ENCODE data around the gene LEF1. TPM values are rescaled to one million over a fixed set of nuclear protein-coding genes. Genes with fewer than 3 reads are reported as not detected.

The LEF1 gene
- total RNA-seq, 1 experiment from 2014 or later = 0.79 TPM

DNA sequence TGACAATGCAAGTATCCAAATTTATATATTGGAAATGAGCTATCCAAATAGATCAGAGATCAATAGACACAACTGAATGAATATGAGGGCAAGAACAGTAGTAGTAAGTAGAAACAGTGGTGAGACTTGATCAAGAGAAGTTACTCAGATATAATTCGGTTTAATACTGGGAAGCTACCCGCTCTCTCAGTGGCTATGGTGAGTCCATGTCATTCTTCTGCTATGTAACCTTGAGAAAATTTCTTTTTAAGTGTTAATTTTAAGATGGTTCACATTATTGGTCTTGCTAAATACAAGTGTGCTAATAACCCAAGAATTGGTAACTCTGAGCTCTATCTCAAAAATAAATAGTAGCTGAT lies 53.6 kb downstream of the LEF1 start:
- Histone ChIP-seq H3K4me2 (ENCODE audit: low read length) (no peak overlapping the region), H3K4me3 (replicated peaks in 1 of 2; ENCODE audit: low read depth in 1 of 2, low read length in 2 of 2) (no peak overlapping the region), H4K20me1 (ENCODE audit: insufficient read depth) (no peaks in the 10 kb centered on the region), H3K4me1 (ENCODE audit: control insufficient read depth in 1 of 2, insufficient read depth in 2 of 2, low read length in 2 of 2) (peaks cover 17 to 26% of the 10 kb centered on the region in 2 experiments), H3K27me3 (ENCODE audit: insufficient read depth, low read length) (no peaks in the 10 kb centered on the region), H2AFZ (ENCODE audit: low read depth, low read length, poor library complexity, severe bottlenecking) (no peak overlapping the region), H3K9ac (ENCODE audit: low read length) (no peak overlapping the region), H3K9me3 (ENCODE audit: control insufficient read depth in 1 of 2, insufficient read depth in 1 of 2, low read depth in 1 of 2, low read length in 2 of 2) (no peaks in the 10 kb centered on the region), H3K79me2 (ENCODE audit: insufficient read depth, low read length) (no peaks in the 10 kb centered on the region), H3K36me3 (ENCODE audit: control insufficient read depth in 1 of 2, insufficient read depth in 2 of 2, low read length in 2 of 2) (no peaks in the 10 kb centered on the region), H3K27ac (ENCODE audit: low read depth, low read length) (no peak overlapping the region), H3K9me2 (ENCODE audit: insufficient read depth) (no peaks in the 10 kb centered on the region)
- RAD21 ChIA-PET (ENCODE audit: low non-redundant PET in 1 of 2, low total read pairs in 2 of 2, uncharacterized antibody in 2 of 2, unreplicated experiment in 2 of 2) = no interaction called here
- no TSS peak for BruUV-seq (replicated peaks)
- CTCF ChIA-PET = no interaction called here
- no peak for DNase-seq (ENCODE audit: low read depth, low spot score)
- ATAC-seq = no peak
- POLR2A ChIA-PET = no interaction called here
- TF ChIP-seq POLR2A (IDR thresholded peaks at IDR 0.05; ENCODE audit: borderline replicate concordance, extremely low read depth, insufficient read depth, insufficient read length) (no peak), CBX3 (IDR thresholded peaks at IDR 0.05; ENCODE audit: low read depth) (no peak), SIN3A (IDR thresholded peaks at IDR 0.05; ENCODE audit: low read depth) (no peak)
- intact Hi-C loops (cut with micrococcal nuclease) = no loop called here

DNA sequence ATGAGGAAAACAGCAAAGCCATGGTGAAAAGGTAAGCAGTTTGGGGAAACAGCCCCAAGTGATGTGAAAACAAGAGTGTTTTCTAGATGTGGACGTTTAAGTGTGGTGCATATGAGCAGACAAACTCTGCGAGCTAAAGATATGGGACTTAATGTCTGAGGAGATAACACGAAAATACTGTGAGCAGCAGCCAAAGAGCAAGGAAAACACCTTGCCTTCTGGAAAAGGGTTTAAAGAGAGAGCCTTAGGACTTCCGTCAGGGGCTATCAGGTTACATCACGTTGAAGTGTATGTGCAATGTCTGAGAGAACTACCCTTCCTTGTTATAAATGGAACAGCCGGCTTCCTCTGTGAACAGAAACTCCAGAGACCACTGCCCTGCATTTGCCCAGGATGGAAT lies 54.2 kb downstream of the LEF1 start:
- Histone ChIP-seq H2AFZ (ENCODE audit: low read depth, low read length, poor library complexity, severe bottlenecking) (no peak overlapping the region), H3K4me3 (replicated peaks in 1 of 2; ENCODE audit: low read depth in 1 of 2, low read length in 2 of 2) (no peak overlapping the region), H3K4me1 (ENCODE audit: control insufficient read depth in 1 of 2, insufficient read depth in 2 of 2, low read length in 2 of 2) (peaks cover 17 to 26% of the 10 kb centered on the region in 2 experiments), H3K27me3 (ENCODE audit: insufficient read depth, low read length) (no peaks in the 10 kb centered on the region; the same call in 1 of the 2 replicates), H3K9me3 (ENCODE audit: control insufficient read depth in 1 of 2, insufficient read depth in 1 of 2, low read depth in 1 of 2, low read length in 2 of 2) (no peaks in the 10 kb centered on the region), H3K9me2 (ENCODE audit: insufficient read depth) (no peaks in the 10 kb centered on the region), H4K20me1 (ENCODE audit: insufficient read depth) (no peaks in the 10 kb centered on the region), H3K27ac (ENCODE audit: low read depth, low read length) (no peak overlapping the region), H3K9ac (ENCODE audit: low read length) (no peak overlapping the region), H3K36me3 (ENCODE audit: control insufficient read depth in 1 of 2, insufficient read depth in 2 of 2, low read length in 2 of 2) (no peaks in the 10 kb centered on the region), H3K4me2 (ENCODE audit: low read length) (no peak overlapping the region), H3K79me2 (ENCODE audit: insufficient read depth, low read length) (no peaks in the 10 kb centered on the region)
- RAD21 ChIA-PET (ENCODE audit: low non-redundant PET in 1 of 2, low total read pairs in 2 of 2, uncharacterized antibody in 2 of 2, unreplicated experiment in 2 of 2) = no interaction called here
- BruUV-seq (replicated peaks) = no TSS peak
- ATAC-seq = no peak
- intact Hi-C loops (cut with micrococcal nuclease) = no loop called here
- TF ChIP-seq RAD21 (IDR thresholded peaks at IDR 0.05; ENCODE audit: low read depth) (no peak), SP1 (IDR thresholded peaks at IDR 0.05; ENCODE audit: low read depth) (no peak), POLR2A (IDR thresholded peaks at IDR 0.05; ENCODE audit: borderline replicate concordance, extremely low read depth, insufficient read depth, insufficient read length) (no peak), SRF (IDR thresholded peaks at IDR 0.05; ENCODE audit: low read depth) (no peak), EZH2phosphoT487 (IDR thresholded peaks at IDR 0.05; ENCODE audit: borderline replicate concordance) (no peak), SIN3A (IDR thresholded peaks at IDR 0.05; ENCODE audit: low read depth) (no peak), TCF7L2 (IDR thresholded peaks at IDR 0.05; ENCODE audit: borderline replicate concordance, extremely low read depth, insufficient read depth, insufficient read length) (no peak), YY1 (IDR thresholded peaks at IDR 0.05; ENCODE audit: extremely low read depth, insufficient replicate concordance, low read depth, low read length) (no peak), FOSL1 (IDR thresholded peaks at IDR 0.05; ENCODE audit: low read depth) (no peak), EGR1 (IDR thresholded peaks at IDR 0.05; ENCODE audit: low read depth) (no peak), ELF1 (IDR thresholded peaks at IDR 0.05; ENCODE audit: borderline replicate concordance, low read depth) (no peak)
- TF ChIP-seq, protein P1, sequence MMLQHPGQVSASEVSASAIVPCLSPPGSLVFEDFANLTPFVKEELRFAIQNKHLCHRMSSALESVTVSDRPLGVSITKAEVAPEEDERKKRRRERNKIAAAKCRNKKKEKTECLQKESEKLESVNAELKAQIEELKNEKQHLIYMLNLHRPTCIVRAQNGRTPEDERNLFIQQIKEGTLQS (IDR thresholded peaks at IDR 0.05) = no peak
- TF ChIP-seq, protein P2, sequence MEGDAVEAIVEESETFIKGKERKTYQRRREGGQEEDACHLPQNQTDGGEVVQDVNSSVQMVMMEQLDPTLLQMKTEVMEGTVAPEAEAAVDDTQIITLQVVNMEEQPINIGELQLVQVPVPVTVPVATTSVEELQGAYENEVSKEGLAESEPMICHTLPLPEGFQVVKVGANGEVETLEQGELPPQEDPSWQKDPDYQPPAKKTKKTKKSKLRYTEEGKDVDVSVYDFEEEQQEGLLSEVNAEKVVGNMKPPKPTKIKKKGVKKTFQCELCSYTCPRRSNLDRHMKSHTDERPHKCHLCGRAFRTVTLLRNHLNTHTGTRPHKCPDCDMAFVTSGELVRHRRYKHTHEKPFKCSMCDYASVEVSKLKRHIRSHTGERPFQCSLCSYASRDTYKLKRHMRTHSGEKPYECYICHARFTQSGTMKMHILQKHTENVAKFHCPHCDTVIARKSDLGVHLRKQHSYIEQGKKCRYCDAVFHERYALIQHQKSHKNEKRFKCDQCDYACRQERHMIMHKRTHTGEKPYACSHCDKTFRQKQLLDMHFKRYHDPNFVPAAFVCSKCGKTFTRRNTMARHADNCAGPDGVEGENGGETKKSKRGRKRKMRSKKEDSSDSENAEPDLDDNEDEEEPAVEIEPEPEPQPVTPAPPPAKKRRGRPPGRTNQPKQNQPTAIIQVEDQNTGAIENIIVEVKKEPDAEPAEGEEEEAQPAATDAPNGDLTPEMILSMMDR (IDR thresholded peaks at IDR 0.05 in 2 of 3, conservative IDR thresholded peaks at IDR 0.05 in 1 of 3; ENCODE audit: borderline replicate concordance in 1 of 3, insufficient read depth in 1 of 3, low read depth in 2 of 3, low read length in 2 of 3) = no peak
- POLR2A ChIA-PET = no interaction called here
- CTCF ChIA-PET = no interaction called here
- DNase-seq (ENCODE audit: low read depth, low spot score) = no peak
